ENCODE data around the gene EPAS1.
A peak's percentile ranks its signal among the peaks of the same experiment; 100 is the strongest.

Gene EPAS1

DNA sequence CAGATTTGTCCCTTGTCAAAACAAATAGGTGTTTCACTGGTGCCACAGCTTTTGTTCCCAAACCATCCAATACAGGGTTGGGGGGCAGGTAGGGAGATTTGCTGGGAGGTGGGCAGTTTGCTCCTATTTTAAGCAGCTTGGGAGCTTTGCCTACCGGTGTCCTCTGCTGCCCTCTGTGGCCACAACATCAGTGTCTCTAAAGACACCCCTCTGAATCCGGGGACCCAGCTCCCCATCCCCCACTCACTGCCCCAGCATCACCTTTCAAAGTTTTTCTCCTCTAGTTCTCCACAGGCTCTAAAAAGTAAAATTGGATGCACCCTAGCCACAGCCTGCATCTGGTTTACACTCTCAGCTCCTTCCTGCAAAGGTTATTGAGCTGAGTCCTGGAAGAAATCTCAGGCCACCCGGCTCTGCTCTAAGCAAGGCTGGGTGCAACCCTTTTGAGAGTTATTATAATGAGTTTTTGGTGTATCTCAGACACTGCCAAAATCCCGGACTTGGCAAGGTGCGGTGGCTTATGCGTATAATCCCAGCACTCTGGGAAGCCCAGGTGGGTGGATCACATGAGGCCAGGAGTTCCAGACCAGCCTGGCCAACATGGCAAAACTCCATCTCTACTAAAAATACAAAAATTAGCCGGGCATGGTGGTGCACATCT lies 2.9 kb upstream of the EPAS1 start:
- DNase-seq (ENCODE audit: low read depth in 1 of 2, low spot score in 1 of 2), result no peak
- H3K27ac ChIP-seq (replicated peaks), result no peak overlapping the region
- peaks cover 33% of the 10 kb centered on the region for H3K27me3 ChIP-seq (ENCODE audit: insufficient read depth, poor library complexity, severe bottlenecking)
- TF ChIP-seq GABPA (IDR thresholded peaks at IDR 0.05; ENCODE audit: low read depth), result no peak
- TF ChIP-seq POLR2AphosphoS5 (IDR thresholded peaks at IDR 0.05; ENCODE audit: low read depth), result no peak
- TF ChIP-seq, protein P1, sequence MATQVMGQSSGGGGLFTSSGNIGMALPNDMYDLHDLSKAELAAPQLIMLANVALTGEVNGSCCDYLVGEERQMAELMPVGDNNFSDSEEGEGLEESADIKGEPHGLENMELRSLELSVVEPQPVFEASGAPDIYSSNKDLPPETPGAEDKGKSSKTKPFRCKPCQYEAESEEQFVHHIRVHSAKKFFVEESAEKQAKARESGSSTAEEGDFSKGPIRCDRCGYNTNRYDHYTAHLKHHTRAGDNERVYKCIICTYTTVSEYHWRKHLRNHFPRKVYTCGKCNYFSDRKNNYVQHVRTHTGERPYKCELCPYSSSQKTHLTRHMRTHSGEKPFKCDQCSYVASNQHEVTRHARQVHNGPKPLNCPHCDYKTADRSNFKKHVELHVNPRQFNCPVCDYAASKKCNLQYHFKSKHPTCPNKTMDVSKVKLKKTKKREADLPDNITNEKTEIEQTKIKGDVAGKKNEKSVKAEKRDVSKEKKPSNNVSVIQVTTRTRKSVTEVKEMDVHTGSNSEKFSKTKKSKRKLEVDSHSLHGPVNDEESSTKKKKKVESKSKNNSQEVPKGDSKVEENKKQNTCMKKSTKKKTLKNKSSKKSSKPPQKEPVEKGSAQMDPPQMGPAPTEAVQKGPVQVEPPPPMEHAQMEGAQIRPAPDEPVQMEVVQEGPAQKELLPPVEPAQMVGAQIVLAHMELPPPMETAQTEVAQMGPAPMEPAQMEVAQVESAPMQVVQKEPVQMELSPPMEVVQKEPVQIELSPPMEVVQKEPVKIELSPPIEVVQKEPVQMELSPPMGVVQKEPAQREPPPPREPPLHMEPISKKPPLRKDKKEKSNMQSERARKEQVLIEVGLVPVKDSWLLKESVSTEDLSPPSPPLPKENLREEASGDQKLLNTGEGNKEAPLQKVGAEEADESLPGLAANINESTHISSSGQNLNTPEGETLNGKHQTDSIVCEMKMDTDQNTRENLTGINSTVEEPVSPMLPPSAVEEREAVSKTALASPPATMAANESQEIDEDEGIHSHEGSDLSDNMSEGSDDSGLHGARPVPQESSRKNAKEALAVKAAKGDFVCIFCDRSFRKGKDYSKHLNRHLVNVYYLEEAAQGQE (IDR thresholded peaks at IDR 0.05; ENCODE audit: insufficient replicate concordance, low read depth), result no peak
- no peak for TF ChIP-seq SPI1 (IDR thresholded peaks at IDR 0.05; ENCODE audit: borderline replicate concordance, low read depth)
- TF ChIP-seq, protein P2, sequence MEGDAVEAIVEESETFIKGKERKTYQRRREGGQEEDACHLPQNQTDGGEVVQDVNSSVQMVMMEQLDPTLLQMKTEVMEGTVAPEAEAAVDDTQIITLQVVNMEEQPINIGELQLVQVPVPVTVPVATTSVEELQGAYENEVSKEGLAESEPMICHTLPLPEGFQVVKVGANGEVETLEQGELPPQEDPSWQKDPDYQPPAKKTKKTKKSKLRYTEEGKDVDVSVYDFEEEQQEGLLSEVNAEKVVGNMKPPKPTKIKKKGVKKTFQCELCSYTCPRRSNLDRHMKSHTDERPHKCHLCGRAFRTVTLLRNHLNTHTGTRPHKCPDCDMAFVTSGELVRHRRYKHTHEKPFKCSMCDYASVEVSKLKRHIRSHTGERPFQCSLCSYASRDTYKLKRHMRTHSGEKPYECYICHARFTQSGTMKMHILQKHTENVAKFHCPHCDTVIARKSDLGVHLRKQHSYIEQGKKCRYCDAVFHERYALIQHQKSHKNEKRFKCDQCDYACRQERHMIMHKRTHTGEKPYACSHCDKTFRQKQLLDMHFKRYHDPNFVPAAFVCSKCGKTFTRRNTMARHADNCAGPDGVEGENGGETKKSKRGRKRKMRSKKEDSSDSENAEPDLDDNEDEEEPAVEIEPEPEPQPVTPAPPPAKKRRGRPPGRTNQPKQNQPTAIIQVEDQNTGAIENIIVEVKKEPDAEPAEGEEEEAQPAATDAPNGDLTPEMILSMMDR (IDR thresholded peaks at IDR 0.05; ENCODE audit: insufficient read depth, low read length), result no peak
- no peak overlapping the region for H3K4me3 ChIP-seq (replicated peaks; ENCODE audit: insufficient read depth, low read length)

DNA sequence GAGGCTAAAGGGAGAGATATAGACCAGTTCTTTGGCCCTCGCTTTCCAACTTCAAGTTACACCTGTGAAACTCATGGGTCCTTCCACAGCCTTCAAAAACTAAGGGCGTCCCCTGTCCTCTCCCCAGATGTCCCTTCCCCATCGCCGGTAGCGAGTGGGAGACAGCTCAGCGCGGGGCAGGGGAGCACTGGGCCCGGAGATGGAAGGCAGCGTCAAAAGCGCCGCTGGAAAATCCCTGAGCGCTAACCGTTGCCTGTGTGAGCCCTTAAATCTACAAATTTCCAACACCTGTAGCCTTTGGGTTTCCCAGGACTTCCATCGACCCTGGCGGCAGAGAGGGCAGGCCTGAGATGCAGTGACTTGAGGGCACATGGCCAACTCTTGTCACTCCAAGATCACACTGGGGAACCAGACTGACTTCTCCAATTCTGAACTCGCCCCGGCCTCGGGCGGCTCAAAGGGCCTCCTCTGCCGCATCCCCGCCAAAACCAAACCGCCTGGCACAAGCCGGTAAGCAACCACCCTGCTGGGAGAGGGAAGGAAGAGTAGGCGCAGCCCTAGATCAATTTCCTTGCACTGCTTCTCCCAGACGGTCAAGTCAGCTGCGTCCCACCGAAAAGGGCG lies 879 bp upstream of the EPAS1 start:
- TF ChIP-seq SPI1 (IDR thresholded peaks at IDR 0.05; ENCODE audit: borderline replicate concordance, low read depth) (peak; percentile 63; the same call in 1 of the 2 replicates), POLR2AphosphoS5 (IDR thresholded peaks at IDR 0.05; ENCODE audit: low read depth) (no peak)
- Histone ChIP-seq H3K27me3 (ENCODE audit: insufficient read depth, poor library complexity, severe bottlenecking) (peaks cover 49% of the 10 kb centered on the region), H3K27ac (replicated peaks) (no peak overlapping the region), H3K4me3 (replicated peaks; ENCODE audit: insufficient read depth, low read length) (peak overlapping the region; percentile 63)
- DNase-seq (ENCODE audit: low read depth in 1 of 2, low spot score in 1 of 2), result peak in 1 of 2 experiments; percentile 70

- no peak for DNase-seq (ENCODE audit: low read depth in 1 of 2, low spot score in 1 of 2)
- no peak for TF ChIP-seq GABPA (IDR thresholded peaks at IDR 0.05; ENCODE audit: low read depth)
- TF ChIP-seq POLR2AphosphoS5 (IDR thresholded peaks at IDR 0.05; ENCODE audit: low read depth), result no peak
- TF ChIP-seq, protein P2 (IDR thresholded peaks at IDR 0.05; ENCODE audit: insufficient read depth, low read length), result no peak
- no peak for TF ChIP-seq SPI1 (IDR thresholded peaks at IDR 0.05; ENCODE audit: borderline replicate concordance, low read depth)
- TF ChIP-seq, protein P1 (IDR thresholded peaks at IDR 0.05; ENCODE audit: insufficient replicate concordance, low read depth), result no peak
- peak overlapping the region; percentile 63 for H3K4me3 ChIP-seq (replicated peaks; ENCODE audit: insufficient read depth, low read length)
- H3K27me3 ChIP-seq (ENCODE audit: insufficient read depth, poor library complexity, severe bottlenecking), result peaks cover 49% of the 10 kb centered on the region
- no peak overlapping the region for H3K27ac ChIP-seq (replicated peaks)
These were observed 502 bp downstream of the EPAS1 start for GRCh38 chr2:46297546-46298271.

DNA sequence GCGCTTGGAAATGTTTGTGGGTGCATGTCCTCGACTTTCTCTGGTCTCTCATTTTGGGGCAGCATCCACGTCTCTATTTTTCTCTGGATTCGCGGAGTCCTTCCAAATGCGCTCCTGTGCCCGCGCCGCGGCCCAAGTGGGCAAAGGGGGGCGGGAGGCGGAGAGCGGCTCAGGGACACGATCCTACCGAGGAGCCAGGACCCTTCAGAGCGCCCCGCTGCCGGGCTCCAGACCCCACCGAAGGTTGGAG lies 990 bp downstream of the EPAS1 start:
- no peak for DNase-seq (ENCODE audit: low read depth in 1 of 2, low spot score in 1 of 2)
- Histone ChIP-seq H3K27ac (replicated peaks) (no peak overlapping the region), H3K4me3 (replicated peaks; ENCODE audit: insufficient read depth, low read length) (peak overlapping the region; percentile 63), H3K27me3 (ENCODE audit: insufficient read depth, poor library complexity, severe bottlenecking) (peaks cover 49% of the 10 kb centered on the region)
- TF ChIP-seq, protein P2 (IDR thresholded peaks at IDR 0.05; ENCODE audit: insufficient read depth, low read length), result no peak
- no peak for TF ChIP-seq POLR2AphosphoS5 (IDR thresholded peaks at IDR 0.05; ENCODE audit: low read depth)
- TF ChIP-seq GABPA (IDR thresholded peaks at IDR 0.05; ENCODE audit: low read depth), result no peak
- TF ChIP-seq, protein P1 (IDR thresholded peaks at IDR 0.05; ENCODE audit: insufficient replicate concordance, low read depth), result no peak
- no peak for TF ChIP-seq SPI1 (IDR thresholded peaks at IDR 0.05; ENCODE audit: borderline replicate concordance, low read depth)

Measured in HL-60 (cell line).